Dedifferentiated amniotic fluid mesenchymal stem cell (primary cell): ENCODE measurements around the gene CACNA1C.
"Not testable (repeated sequence)": the region's sequence is repeated elsewhere in the genome, so short reads cannot be mapped to it uniquely, and the experiment has no call there.

ENCODE experiments used
- DNase-seq: peaks from one replicate; pipeline ENCODE4 v3.0.0-alpha.2; 2016; ENCODE audit errors: extremely low spot score

CACNA1C gene

DNA sequence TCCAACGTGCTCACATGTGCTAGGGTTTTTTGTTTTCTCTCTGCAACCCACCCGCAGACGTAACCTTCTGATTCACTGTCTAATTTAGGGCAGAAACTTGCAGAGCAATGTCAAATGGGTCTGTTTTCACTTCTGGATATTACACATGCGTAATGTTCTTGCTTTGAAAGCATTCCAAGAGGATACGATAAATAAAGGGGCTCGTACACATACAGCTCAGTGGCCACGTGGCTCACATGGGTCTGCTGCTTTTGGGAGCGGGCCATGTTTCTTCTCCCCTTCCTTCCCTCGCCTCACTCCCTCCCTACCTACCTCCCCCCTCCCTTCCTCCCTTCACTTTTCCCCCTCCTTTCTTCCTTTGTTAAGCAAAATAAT lies 23.4 kb downstream of the CACNA1C start:
- no peak for DNase-seq

DNA sequence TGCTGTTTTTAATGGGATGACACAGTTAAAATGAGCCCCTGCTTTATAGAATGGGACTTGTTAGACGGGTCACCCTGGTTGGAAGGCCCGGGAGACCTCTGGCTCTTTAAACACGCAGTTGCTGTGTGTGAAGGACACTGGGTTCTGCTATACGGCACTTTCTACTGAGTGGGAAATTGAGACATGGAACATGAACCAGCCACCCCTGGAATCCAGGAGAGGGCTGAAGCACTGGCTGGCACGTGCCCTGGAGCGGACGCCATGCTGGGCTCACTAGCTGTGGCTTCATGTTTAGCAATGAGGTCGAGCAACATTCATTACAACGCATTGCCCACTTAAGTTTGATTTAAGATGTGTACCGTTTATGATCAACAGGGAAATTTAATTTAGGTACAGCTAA lies 23.9 kb downstream of the CACNA1C start:
- no peak for DNase-seq

DNA sequence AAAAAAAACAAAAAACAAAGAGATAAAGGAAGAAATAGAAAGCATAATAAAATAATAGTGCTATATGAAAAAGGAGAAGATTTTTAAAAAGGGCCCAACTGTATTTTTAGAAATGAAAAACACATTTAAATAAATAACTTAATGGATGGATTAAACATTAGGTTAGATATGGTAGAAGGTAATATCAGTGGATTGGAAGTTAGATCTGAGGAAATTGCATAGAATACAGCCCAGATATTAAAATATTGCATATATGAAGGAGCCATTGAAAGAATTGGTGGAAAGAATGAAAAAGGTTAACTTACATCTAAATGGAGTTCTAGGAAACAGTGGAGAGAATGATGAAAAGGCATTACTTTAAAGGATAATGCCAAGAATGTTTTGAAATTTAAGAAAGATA lies 27.8 kb downstream of the CACNA1C start:
- DNase-seq = no peak

DNA sequence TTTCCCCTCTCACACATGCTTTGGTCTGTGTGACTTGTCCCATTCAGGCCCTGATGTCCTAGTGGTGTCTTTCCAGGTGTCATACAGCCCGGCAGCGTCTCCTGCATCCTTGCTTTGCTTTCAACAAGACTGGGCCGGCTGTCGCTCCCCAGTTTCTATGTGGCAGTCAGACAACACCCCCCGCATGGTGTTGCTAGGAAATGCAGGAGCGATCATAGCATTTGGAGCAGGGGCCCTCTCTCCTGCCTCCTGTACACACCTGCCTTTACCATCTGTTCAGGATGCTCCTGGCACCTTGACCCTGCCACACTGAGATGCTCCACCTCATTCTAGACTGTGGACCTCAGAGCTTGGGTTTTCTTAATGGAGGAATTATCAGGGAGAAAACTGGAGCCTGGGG lies 29.5 kb downstream of the CACNA1C start:
- DNase-seq = no peak

DNA sequence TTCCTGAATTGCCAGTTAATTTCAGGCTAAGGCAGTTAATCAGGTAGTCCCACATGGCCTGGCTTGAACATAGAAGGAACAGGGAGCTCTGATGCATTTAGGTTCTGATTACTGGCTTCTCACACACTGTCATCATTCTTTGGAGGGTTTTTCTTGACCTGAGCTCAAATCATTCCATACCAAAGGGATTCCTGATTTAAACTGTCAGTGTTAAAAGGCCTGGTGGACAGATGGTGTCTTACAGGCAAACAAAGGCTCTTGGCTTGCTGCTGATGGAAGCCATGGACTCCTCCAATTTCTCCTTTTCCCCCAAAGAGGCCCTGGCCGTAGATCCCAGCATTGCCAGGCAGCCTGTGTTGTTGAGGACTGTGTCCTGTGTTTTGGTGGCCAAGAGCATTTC lies 30.2 kb downstream of the CACNA1C start:
- no peak for DNase-seq

DNA sequence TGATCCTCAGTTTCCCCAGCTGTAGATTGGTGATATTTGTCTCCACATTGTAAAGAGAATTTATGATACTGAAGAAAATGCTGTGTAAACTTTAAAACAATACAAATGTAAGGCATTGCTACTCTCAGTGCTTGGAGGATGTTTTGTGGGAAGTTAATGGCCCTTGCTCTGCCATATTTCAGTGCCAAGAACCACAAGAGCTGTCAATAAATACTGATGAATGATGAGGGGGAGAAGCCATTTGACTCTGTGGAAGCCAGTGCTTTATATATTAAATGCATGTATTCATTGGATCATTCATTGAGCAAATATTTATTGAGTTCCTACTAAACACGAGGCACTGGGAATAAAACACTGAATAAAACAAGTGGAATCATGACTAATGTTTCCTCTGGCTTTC lies 30.8 kb downstream of the CACNA1C start:
- DNase-seq = no peak

DNA sequence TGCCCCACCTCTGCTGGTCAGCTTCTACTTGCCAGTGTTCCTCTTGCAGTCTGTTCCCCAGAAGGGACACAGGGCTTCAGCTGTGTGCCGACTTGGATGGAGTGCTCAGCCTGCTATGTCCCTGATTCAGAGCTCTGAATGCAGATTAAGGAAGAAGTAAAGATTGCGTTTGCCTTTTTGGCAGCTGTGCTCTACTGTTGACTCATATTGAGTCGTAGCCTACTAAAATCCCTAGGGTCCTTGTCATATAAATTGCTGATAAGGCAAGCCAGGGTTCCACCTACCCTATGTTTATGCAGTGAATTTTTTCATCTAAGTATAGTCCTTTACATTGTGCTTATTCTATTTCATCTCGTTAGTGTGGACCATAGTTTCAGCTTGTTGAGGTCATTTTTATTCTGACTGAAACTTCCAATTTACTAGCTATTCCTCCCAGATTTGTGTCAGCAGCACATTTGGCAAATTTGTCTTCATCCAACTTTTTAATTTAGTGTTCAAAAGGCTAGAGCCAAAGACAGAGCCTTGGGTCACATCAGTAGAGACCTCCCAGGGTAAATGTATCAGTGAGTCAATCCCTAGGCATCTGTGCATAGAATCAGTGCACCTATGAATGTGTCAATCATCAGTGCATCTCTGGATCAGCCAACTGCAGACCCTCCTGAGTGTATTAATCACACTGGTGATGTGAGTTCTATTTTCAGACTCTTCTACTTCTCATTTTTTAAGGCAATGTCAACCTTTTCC lies 31.9 kb downstream of the CACNA1C start:
- DNase-seq = peak; percentile 58

DNA sequence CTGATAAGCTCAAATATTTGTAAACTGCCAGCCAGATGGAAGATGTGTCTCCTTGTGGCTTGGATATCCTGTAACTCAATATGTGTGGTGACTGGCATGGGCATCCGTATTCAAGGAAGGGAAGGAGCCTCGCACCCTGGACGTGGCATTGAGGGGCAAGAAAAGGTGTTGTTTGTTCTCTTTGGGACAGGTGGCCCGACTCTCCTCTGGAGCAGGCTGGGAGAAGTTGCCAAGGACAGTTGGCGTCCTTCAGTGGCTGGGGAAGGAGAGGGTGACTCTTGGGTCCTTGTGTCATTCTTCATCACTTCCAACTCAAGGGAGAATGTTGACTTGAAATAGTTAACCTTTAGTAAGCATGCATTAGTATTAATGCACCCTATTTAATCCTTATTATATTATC lies 39.6 kb downstream of the CACNA1C start:
- no peak for DNase-seq

DNA sequence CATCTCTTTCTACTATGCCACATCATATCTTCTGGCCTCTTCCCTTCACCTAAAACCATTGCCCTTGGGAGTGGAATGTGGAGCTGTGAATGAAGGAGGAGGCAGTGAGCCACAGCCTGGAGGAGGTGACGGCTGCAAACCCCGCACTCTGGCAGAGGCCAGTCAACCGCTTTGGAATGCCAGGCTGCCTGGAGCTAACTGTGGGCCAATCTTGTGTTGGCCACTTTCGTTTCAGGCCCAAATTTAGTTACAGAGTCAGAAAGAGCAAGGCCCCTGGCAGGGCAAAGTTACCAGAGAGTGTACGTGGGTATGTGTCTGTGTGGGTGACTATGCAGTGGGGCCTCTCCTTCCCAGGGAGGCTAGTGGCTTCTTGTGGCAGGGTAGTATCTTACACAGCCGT lies 40.1 kb downstream of the CACNA1C start:
- peak; percentile 74 for DNase-seq

DNA sequence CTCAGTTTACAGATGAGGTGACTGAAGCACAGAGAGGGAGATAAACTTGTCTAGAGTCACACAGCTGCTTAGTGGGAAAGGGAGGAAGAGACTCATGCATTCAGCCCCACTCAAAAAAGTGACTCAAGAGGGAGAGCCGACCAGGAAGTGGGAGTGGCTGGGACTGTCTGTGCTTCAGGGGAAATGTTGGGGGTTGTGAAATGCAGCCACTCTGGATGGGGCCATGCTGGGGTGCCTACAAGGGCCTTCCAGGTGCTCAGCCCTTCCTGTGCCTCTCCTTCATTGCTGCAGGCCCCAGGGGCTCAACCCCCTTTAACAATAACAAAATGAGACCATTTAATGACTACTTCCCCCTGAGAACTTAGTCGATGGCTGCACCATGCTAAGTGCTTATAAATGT lies 41.8 kb downstream of the CACNA1C start:
- DNase-seq = no peak

DNA sequence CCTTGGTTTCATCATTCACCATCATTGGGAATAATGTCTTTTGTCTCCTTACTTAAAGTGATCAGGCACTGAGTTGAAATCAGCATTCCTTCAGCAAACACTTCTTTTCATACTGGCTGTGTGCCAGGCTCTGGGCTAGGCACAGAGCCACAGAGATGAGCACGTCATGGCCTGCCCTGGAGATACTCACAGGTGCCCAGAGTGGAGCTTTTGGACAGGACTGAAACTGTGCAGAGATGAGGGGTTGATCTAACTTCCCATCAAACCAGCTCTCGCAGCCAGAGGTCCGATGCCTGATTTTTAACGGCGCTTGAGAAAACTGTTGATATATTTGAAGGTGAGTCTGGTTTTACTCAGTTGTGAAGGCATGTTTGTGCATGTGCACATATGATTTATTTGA lies 43.1 kb downstream of the CACNA1C start:
- DNase-seq = no peak

DNA sequence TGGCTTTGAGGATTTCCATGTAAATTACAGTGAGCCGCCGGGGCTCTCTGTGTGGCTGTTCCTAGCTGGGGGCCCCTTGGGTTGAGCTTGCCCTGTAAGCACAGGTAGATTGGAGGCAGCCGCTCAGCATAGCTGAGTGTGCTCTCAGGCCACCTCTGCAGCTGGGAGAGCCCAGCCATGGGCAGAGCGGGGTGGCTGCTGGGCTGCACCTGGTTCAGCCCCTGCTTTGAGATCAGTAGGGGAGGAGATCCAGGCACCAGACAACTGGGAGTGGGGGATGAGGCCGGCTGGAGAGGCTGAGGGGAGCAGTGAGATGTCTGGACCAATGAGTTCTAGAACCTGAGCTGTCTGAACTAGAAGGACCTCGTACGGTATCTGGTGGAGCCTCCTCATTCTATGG lies 44.8 kb downstream of the CACNA1C start:
- no peak for DNase-seq

DNA sequence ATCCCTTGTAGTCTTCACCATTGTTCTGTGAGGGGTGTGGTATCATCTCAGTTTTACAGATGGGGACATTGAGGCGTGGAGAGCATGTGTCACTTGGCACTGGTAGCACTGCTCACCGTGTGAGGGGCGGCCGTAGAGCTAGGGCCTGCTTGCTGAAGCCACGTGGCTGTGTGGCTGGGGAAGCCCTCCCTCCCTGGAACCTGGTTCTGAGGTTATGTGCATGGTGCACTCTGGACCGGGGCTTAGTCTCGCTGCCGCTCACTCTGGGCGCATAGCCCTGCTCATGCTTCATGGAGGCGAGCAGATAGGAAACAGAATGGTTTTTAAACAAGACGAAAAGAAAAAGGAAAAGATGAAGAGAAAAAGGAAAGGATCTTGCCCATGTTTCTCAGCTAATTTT lies 46.1 kb downstream of the CACNA1C start:
- DNase-seq = no peak

DNA sequence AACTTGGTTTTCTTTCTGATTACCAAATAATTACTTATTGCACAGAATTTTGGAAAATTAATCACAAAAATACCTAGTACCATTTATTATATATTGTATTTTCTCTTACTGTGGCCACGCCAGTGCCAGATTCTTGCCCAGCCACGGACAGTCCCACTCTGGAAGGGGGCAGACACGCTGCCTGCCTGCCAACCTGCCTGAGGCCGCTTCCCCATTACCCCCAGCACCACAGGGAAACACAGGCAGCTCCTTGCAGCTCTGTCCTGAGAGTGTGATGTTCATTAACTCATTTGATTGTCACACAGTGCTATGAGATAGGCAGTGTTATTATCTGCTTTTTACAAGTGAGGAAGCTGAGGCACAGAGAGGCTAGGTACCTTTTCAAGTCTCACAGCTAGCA lies 46.8 kb downstream of the CACNA1C start:
- DNase-seq = no peak

DNA sequence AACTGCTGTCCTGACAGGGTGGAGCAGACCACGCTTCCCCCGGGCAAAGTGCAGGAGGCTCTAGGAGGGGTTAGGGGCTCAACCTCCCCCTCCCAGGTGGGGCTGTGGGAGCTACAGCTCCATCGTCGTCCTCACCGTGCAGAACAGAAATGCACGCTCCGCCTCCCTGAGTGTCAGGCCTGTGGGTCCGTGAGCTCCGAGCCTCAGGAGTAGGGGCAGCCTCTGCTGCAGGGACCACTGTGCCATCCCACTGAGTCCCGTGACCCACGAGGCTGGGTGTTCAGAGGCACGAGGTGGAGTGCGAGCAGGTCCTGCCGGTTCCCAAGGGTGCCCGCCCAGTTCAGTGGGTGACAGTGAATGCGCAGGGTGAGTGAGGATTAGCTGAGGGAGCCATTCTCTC lies 48.6 kb downstream of the CACNA1C start:
- DNase-seq = no peak

DNA sequence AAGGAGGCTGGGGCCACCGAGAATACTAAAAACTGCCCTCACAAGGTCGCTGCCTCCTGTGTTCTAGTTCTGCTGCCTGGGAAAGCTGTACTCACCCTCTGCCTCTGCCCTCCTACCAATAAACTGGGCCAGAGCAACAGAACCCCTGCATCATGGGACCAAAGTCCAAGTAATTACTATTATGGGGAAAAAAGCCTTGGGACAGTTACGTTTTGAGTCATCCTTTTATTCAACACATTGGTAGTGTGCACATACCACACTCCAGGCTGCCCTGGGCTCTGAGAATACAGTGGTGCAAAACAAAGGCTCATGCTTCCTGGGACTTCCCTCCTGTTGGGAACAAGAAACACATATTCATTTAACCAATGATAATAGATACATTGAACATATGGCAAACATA lies 49.0 kb downstream of the CACNA1C start:
- DNase-seq = no peak

DNA sequence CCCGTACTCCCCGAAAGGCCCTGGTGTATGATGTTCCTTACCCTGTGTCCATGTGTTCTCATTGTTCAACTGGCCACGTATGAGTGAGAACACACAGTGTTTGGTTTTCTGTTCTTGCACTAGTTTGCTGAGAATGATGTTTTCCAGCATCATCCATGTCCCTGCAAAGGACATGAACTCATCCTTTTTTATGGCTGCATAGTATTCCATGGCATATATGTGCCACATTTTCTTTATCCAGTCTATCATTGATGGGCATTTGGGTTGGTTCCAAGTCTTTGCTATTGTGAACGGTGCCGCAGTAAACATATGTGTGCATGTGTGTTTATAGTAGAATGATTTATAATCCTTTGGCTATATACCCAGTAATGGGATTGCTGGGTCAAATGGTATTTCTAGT lies 49.9 kb downstream of the CACNA1C start:
- DNase-seq = not testable (repeated sequence)

DNA sequence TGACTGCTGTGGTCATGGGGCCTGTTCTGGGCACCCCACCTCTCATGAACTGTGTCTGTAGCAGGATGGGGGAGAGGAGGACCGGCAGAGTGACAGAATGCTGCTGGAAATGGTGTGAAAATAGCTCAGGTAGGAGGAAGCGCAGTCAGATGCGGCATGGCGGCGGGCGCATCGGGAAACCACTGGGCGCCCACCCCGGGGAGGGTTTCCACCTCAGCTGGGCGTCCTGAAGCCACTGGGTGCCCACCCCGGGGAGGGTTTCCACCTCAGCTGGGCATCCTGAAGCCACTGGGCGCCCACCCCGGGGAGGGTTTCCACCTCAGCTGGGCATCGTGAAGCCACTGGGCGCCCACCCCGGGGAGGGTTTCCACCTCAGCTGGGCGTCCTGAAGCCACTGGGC lies 52.6 kb downstream of the CACNA1C start:
- DNase-seq = not testable (repeated sequence)

DNA sequence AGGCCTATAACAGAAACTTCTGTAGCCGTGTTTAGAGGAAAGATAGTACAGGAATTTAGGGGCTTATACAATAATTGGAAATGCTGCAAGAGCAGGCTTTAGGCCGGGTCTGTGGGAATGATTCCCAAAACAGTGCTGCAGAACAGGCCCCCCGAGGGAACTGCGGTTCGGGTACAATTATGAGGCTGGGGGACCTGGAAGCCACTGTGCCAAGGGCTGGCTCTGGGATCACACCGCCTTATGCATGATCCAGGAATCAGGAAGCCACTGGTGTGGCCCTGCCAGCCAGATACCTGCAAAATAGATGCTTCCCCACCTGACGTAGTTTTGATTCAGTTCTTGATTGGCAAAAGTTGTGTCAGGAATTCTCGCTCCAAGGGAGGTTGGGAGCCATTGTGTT lies 55.4 kb downstream of the CACNA1C start:
- DNase-seq = no peak

DNA sequence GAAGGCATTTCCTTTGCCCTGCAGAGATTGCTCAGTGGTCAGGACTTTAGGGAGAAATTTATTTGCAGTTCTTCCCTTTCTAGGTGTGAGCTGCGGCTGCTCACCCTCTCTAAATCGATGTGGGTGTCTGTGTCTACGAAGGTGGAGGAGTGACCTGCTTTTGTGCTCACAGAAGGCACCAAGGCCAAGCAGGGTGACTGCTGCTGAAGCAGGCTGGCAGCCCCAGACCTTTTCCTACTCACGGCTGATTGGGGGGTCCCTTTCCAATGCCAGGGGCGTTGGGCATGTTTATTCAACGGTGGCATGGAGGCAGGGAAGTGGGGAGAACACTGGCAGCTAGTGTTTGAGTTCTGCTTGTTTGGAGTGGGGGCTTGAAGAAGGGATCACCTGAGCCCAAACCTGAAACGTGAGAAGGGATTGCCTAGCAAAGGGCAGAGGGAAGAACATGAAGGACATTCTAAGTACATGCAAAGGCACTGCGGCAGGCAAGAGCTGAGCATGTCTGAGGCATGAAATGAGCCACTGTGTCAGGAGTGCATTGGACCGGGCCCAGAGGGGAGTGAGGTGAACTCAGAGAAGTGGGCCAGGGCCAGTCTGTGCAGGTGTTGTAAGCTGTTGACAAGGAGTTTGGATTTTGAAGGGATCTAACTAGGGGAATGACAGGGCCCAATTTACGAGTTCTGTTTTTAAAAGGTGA lies 56.3 kb downstream of the CACNA1C start:
- no peak for DNase-seq

DNA sequence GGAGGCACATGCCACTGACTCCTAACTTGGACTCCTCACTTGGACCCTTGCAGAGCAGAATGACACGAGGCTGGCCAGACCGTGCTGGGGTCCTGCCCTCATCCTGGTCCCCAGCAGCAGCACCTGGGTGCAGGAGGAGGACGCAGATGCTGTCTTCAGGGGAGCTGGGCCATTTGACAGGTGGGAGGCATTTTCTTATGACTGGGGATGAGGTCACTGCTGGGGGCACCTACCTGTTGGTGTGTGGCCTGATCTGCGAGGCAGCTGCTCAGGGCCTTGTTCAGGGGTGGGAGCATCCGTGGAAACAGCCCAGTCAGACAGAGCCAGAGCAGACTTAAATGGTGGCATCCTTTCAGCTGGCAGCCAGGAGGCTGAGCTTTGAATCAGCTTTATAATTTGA lies 57.3 kb downstream of the CACNA1C start:
- DNase-seq = no peak

DNA sequence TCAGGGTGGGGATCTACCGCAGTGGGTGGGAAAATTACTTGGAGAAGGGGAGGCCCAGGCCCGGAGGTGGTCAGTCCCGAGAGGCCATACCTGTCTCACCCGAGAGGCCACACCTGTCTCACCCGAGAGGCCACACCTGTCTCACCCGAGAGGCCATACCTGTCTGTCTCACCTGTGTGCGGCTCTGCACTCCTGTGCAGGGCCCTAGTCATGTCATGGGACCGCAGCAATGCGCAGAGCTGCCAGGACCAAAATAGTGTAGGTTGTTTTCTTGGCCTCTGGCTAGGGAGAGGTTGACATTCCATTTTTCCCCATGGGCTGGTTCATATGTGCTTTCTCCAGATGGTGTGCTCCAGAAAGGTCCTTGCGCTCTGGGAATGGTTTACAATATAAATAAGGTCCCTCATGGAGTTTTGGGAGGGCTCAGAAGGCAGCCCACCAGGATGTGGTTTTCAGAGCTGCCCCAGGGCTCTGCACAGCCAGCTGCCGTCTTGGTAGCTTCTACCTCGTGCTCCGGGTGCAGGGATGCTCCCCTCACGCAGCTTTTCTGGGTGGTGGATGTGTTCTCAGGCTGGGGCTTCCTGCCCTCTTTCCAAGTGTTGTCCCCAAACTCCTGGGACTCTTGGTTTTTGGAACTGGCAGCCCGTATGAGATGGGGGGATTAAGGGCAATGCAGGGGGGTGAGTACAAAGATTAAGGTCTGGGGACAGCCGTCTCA lies 58.2 kb downstream of the CACNA1C start:
- DNase-seq = no peak

DNA sequence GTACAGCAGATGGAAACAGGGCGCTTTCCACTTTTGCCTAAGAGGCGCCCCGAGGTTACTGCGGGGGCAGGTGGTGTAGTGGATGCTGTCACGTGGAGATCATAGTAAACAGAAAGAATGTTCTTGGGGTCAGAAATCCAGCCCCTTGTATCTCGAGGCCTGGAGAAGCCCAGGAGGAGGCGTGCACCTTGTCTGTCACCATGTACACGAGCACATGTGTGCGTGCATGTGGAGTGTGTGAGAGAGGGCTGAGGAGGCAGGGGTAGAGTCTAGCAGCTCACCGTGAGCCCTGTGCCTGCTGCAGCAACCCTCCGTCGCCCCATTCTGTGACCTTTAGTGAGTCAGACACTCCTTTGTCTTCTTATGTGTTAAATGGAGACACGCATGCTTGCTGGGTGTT lies 59.0 kb downstream of the CACNA1C start:
- no peak for DNase-seq
